GM21723 (cell line): ENCODE data around the gene TLL1.

Source experiments
- ATAC-seq: cut with Tn5 transposase; IDR thresholded peaks from one replicate; pipeline ENCODE4 v1.9.1; 2021; ENCODE audit warnings: mild to moderate bottlenecking, moderate library complexity; ENCODE audit not compliant: unreplicated experiment

TLL1 gene

GRCh38 chr4:165970703-165971420, 97.8 kb downstream of the TLL1 start:
- ATAC-seq, result no peak

GRCh38 chr4:165971446-165971845, 98.4 kb downstream of the TLL1 start:
- ATAC-seq, result no peak

- ATAC-seq, result no peak
Measured at GRCh38 chr4:165971933-165972332, 98.9 kb downstream of the TLL1 start.

- no peak for ATAC-seq
Measured at GRCh38 chr4:165972747-165973146, 99.7 kb downstream of the TLL1 start.

- no peak for ATAC-seq
Measured at GRCh38 chr4:165982934-165983333, 109.9 kb downstream of the TLL1 start.

GRCh38 chr4:165986956-165987698, 114.1 kb downstream of the TLL1 start:
- ATAC-seq, result no peak

- ATAC-seq, result no peak
Measured at GRCh38 chr4:165991325-165992180, 118.5 kb downstream of the TLL1 start.

GRCh38 chr4:165992283-165992682, 119.2 kb downstream of the TLL1 start:
- ATAC-seq, result no peak

- no peak for ATAC-seq
Measured at GRCh38 chr4:165994701-165995100, 121.7 kb downstream of the TLL1 start.

- ATAC-seq, result no peak
Measured at GRCh38 chr4:166003811-166004210, 130.8 kb downstream of the TLL1 start.

- ATAC-seq, result no peak
Measured at GRCh38 chr4:166006217-166006616, 133.2 kb downstream of the TLL1 start.

- no peak for ATAC-seq
Measured at GRCh38 chr4:166008510-166008909, 135.5 kb downstream of the TLL1 start.

- no peak for ATAC-seq
Measured at GRCh38 chr4:166012129-166013030, 139.3 kb downstream of the TLL1 start.

- ATAC-seq, result no peak
Measured at GRCh38 chr4:166014411-166014810, 141.4 kb downstream of the TLL1 start.

- ATAC-seq, result no peak
Measured at GRCh38 chr4:166017804-166018203, 144.8 kb downstream of the TLL1 start.

GRCh38 chr4:166019441-166020220, 146.6 kb downstream of the TLL1 start:
- ATAC-seq, result no peak

- no peak for ATAC-seq
Measured at GRCh38 chr4:166021617-166022016, 148.6 kb downstream of the TLL1 start.

- ATAC-seq, result no peak
Measured at GRCh38 chr4:166034965-166035364, 161.9 kb downstream of the TLL1 start.

- no peak for ATAC-seq
Measured at GRCh38 chr4:166039822-166040221, 166.8 kb downstream of the TLL1 start.
